Measurements from ENCODE around the gene ANGPTL2. TPM values are rescaled to one million over a fixed set of nuclear protein-coding genes. Genes with fewer than 3 reads are reported as not detected.

The ANGPTL2 gene
- total RNA-seq, 1 experiment from 2014 or later = 0.20 TPM

DNA sequence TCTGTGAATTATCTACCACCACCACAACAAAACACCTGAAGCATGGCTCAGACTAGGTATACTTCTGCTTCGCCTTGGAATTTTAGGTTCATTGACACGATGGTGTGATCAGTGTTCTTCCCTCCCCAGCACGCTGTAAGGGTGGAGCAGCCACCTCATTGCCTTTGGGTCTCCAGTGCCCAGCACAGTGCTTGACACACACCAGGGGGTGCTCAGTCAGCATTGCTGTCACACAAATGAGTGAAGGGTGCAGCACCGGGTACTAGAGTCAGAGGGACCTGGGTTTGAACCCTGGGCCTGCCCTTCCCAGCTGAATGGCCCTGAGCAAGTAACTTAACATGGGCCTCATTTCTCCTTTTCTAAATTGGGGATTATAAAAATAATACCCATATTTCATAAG, 9.9 kb upstream of the ANGPTL2 start:
- H4K20me1 ChIP-seq (ENCODE audit: insufficient read depth) = no peaks in the 10 kb centered on the region
- POLR2A ChIA-PET = no interaction called here

DNA sequence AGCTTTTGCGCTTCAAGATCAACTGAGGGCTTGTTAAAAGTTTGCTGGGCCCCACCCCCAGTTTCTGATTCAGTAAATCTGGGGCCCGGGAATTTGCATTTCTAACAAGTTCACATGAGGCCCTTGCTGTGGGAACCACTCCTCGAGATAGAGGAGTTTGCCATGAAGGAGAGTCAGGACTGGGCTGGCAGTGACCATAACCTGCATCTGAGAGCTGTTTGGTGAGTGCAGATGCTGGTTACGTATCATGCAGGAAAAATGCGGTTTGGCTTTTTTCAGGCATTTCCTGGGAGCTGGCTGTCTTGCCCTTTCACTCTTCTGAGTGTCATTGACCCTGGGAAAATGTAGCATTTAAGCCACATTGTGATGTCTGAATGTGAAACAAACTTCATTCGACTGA, 9.4 kb upstream of the ANGPTL2 start:
- no peaks in the 10 kb centered on the region for H4K20me1 ChIP-seq (ENCODE audit: insufficient read depth)
- POLR2A ChIA-PET = no interaction called here
- H3K9ac ChIP-seq (ENCODE audit: low read length) = no peak overlapping the region
- peak overlapping the region; percentile 31 for H3K4me2 ChIP-seq (ENCODE audit: low read length)
- no peak overlapping the region for H3K27ac ChIP-seq (ENCODE audit: low read depth, low read length)
- DNase-seq (ENCODE audit: low read depth, low spot score) = peak; percentile 15
- CTCF ChIA-PET = no interaction called here
- no peaks in the 10 kb centered on the region for H3K36me3 ChIP-seq (ENCODE audit: control insufficient read depth in 1 of 2, insufficient read depth in 2 of 2, low read length in 2 of 2)
- TF ChIP-seq SP1 (IDR thresholded peaks at IDR 0.05; ENCODE audit: low read depth) (0 out of 2 replicates have a peak, but pooled peaks have one; percentile 23), FOSL1 (IDR thresholded peaks at IDR 0.05; ENCODE audit: low read depth) (peak; percentile 27; the same call in 1 of the 2 replicates), EZH2phosphoT487 (IDR thresholded peaks at IDR 0.05; ENCODE audit: borderline replicate concordance) (no peak)
- H2AFZ ChIP-seq (ENCODE audit: low read depth, low read length, poor library complexity, severe bottlenecking) = no peak overlapping the region
- H3K9me3 ChIP-seq (ENCODE audit: control insufficient read depth in 1 of 2, insufficient read depth in 1 of 2, low read depth in 1 of 2, low read length in 2 of 2) = no peaks in the 10 kb centered on the region
- ATAC-seq = peak; percentile 71
- peaks cover 22 to 31% of the 10 kb centered on the region in 2 experiments for H3K4me1 ChIP-seq (ENCODE audit: control insufficient read depth in 1 of 2, insufficient read depth in 2 of 2, low read length in 2 of 2)
- RAD21 ChIA-PET (ENCODE audit: low non-redundant PET in 1 of 2, low total read pairs in 2 of 2, uncharacterized antibody in 2 of 2, unreplicated experiment in 2 of 2) = no interaction called here
- H3K27me3 ChIP-seq (ENCODE audit: insufficient read depth, low read length) = no peaks in the 10 kb centered on the region
- H3K9me2 ChIP-seq (ENCODE audit: insufficient read depth) = no peaks in the 10 kb centered on the region
- intact Hi-C loops (cut with micrococcal nuclease) = loop anchor here (2.0 kb wide), 1 partner anchor 67 kb away; no protein-coding TSS in a partner anchor
- no peak overlapping the region for H3K4me3 ChIP-seq (replicated peaks in 1 of 2; ENCODE audit: low read depth in 1 of 2, low read length in 2 of 2)
- BruUV-seq (replicated peaks) = no TSS peak
- H3K79me2 ChIP-seq (ENCODE audit: insufficient read depth, low read length) = no peaks in the 10 kb centered on the region

More for the DNA sequence above, 9.9 kb upstream of the ANGPTL2 start:
- peak overlapping the region; percentile 31 for H3K4me2 ChIP-seq (ENCODE audit: low read length)
- CTCF ChIA-PET = no interaction called here
- H3K27ac ChIP-seq (ENCODE audit: low read depth, low read length) = no peak overlapping the region
- intact Hi-C loops (cut with micrococcal nuclease) = loop anchor here (2.0 kb wide), 1 partner anchor 66 kb away; no protein-coding TSS in a partner anchor
- H3K9me2 ChIP-seq (ENCODE audit: insufficient read depth) = no peaks in the 10 kb centered on the region
- RAD21 ChIA-PET (ENCODE audit: low non-redundant PET in 1 of 2, low total read pairs in 2 of 2, uncharacterized antibody in 2 of 2, unreplicated experiment in 2 of 2) = no interaction called here
- no peak overlapping the region for H3K9ac ChIP-seq (ENCODE audit: low read length)
- no peaks in the 10 kb centered on the region for H3K27me3 ChIP-seq (ENCODE audit: insufficient read depth, low read length)
- ATAC-seq = peak; percentile 78
- H3K9me3 ChIP-seq (ENCODE audit: control insufficient read depth in 1 of 2, insufficient read depth in 1 of 2, low read depth in 1 of 2, low read length in 2 of 2) = no peaks in the 10 kb centered on the region
- no peaks in the 10 kb centered on the region for H3K36me3 ChIP-seq (ENCODE audit: control insufficient read depth in 1 of 2, insufficient read depth in 2 of 2, low read length in 2 of 2)
- H3K79me2 ChIP-seq (ENCODE audit: insufficient read depth, low read length) = no peaks in the 10 kb centered on the region
- no TSS peak for BruUV-seq (replicated peaks)
- H2AFZ ChIP-seq (ENCODE audit: low read depth, low read length, poor library complexity, severe bottlenecking) = no peak overlapping the region
- H3K4me3 ChIP-seq (replicated peaks in 1 of 2; ENCODE audit: low read depth in 1 of 2, low read length in 2 of 2) = no peak overlapping the region
- H3K4me1 ChIP-seq (ENCODE audit: control insufficient read depth in 1 of 2, insufficient read depth in 2 of 2, low read length in 2 of 2) = peaks cover 22 to 31% of the 10 kb centered on the region in 2 experiments
- DNase-seq (ENCODE audit: low read depth, low spot score) = no peak
- TF ChIP-seq RAD21 (IDR thresholded peaks at IDR 0.05; ENCODE audit: low read depth) = peak; percentile 48
- TF ChIP-seq, protein P1, sequence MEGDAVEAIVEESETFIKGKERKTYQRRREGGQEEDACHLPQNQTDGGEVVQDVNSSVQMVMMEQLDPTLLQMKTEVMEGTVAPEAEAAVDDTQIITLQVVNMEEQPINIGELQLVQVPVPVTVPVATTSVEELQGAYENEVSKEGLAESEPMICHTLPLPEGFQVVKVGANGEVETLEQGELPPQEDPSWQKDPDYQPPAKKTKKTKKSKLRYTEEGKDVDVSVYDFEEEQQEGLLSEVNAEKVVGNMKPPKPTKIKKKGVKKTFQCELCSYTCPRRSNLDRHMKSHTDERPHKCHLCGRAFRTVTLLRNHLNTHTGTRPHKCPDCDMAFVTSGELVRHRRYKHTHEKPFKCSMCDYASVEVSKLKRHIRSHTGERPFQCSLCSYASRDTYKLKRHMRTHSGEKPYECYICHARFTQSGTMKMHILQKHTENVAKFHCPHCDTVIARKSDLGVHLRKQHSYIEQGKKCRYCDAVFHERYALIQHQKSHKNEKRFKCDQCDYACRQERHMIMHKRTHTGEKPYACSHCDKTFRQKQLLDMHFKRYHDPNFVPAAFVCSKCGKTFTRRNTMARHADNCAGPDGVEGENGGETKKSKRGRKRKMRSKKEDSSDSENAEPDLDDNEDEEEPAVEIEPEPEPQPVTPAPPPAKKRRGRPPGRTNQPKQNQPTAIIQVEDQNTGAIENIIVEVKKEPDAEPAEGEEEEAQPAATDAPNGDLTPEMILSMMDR (IDR thresholded peaks at IDR 0.05 in 2 of 3, conservative IDR thresholded peaks at IDR 0.05 in 1 of 3; ENCODE audit: borderline replicate concordance in 1 of 3, insufficient read depth in 1 of 3, low read depth in 2 of 3, low read length in 2 of 3) = peak in 1 of 3 experiments; percentile 14; a peak in 1 of 6 replicates
- TF ChIP-seq, protein P2, sequence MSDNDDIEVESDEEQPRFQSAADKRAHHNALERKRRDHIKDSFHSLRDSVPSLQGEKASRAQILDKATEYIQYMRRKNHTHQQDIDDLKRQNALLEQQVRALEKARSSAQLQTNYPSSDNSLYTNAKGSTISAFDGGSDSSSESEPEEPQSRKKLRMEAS (IDR thresholded peaks at IDR 0.05) = no peak

All from HCT116 (cell line).